Measurements from ENCODE around the gene PPP6R2.

The PPP6R2 gene

DNA sequence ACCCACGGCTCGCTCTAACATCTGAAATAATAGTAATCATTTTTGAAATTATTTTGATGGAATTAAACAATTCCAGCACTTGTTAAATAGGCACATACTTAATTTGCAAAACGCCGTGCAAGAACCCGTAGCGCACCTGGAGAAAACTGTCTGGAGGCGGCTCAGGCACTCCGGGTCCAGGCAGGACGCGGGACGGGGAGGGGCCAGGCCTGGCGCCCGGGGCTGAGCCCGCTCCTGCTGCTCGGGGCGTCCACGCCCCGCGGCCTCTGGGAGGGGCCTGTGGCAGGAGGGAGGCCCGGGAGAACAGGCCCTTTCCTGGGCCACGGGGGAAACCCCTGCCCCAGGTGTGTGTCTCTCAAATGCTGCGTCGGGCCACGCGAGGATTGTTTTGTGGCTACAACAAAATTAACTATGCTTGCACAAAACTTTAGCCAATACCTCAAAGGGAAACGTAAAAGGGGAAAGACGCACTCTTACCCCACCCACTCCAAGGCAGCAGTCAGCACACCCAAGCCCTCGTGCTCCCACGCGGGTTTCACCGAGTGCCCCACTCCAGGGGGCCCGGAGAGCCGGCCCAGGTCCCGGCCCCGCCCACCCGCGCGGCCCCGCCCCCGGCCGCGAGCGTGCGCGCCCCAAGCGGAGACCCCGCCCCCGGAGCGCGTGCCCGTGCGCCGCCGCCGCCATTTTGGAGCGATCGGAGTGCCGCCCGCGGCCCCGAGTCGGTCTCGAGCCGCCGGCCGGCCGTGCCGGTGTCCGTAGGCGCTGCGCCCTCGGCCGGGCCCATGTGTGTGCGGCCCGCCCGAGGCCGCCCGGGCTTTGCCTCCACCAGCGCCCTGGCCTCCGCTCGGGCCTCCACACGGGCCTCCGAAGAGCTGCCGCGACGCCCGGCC, at the start of gene PPP6R2:
TSS of gene PPP6R2 (plus strand) at position 677 of the 890 bp plus-strand sequence. CDS start 50,582 bp downstream, outside the sequence.
- DNase-seq = no peak

DNA sequence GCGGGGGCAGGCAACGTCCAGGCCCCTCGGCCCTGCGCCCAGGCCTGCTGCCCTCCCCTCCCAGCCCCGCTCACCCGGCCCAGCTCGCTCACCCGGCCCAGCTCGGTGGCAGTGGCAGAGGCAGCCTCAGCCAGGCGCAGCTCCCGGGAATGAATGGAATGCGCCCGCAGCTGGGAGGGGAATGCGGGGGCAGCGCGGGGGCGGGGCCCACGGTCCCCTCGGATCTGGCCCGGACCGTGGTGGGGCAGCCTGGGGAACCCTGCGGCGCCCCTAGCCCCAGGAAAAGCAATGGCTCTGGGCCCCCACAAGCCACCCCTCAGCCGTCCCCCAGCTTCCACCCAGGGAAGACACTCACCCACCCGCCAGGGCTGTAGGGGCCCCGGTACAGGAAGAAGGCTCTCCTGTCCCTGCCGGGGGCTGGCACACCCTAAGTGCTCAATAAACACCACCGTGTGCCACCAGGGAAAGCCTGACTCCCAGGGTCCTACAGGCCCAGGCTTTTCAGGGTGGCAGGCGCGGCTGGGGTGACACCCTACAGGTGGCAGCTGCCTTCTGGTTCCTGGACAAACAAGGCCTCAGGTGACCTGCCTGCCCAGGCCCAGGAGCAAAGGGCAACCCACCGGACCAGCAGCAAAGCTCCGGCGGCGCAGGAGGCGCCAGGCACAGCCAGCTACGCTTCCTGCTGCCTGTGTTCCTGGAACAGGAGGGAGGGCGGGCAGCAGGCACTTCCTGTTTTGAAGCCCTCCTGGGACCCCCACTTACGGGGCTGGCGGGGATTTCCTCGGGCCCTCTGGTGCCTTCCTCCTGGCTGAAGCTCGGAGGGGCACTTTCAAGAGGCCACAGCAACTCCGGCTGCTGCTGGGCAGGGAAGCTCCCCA, 49.4 kb upstream of the PPP6R2 start:
- no peak for DNase-seq

GRCh38 chr22:50294319-50294656, 48.8 kb upstream of the PPP6R2 start:
- no peak for DNase-seq

DNA sequence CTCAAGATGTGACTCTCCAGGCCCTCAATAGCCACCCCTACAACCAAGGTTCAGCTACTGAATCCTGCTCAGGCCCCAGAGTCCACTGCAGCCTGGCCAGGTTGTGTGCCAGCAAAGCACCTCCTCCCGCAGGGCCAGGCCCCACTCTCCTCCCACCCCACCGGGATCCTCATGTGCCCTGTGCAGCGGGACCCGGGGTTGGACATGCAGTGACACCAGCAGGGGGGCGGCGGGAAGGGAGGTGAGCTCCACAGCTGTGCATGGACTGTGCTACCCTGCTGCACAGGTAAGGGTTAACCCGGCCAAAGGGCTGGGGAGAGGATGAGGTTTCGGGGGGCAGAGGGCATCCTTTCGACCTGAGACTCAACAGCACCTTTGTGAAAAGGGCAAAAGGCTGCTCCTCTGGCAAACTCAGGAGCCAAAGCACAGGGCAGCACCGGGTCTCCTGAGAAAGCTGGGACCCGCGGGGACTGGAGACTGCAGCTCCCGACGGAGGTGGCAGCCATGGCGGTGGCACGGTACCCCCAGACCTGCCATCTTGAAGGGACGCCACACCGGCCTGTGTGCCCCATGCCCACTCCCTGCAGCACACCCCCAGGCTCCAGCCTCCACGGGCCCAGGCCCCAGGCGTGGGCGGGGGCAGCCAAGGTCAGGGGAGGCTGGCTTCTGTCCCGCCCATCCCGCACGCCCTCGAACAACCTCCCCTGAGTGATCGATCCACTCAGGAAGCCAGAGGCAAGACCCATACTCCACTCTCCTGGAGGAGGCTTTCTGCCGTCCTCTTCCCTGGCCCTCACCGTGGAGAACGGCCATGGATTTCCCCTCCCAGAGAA, 46.3 kb upstream of the PPP6R2 start:
- no peak for DNase-seq

DNA sequence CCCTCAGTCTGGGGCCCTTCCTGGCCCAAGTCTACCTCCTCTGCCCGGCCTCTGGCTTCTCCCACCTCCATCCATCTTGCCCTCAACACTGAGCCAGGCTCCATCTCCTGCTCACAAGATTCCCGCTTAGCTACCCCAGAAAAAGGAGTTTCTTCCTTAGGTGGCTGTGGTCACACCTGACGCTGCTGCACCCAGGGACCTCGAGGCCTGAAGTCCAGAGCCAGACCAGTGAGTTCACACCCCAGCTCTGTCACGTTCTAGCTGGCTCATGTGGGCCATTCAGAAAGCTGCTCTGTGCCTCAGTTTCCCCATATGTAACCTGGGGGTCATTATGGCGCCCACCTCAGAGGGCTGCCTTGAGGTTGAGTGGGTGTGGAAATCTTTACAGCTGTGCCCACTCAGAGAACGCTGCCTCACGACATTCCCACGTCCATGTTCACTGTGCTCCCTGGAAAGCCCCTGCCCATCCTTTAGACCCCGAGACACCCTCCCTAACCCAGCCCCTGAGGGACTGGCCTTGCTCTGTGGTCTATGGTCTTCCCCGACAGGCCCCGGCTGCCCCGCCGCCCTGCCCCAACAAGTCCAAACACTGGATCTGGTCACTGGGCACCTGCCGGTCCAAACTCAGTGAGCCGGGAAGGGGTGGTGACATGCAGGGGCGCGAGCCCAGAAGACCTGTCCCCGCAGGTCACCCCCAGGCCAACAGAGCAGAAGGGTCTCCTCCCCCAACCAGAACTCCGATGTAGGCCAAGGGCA, 45.4 kb upstream of the PPP6R2 start:
- DNase-seq = no peak

DNA sequence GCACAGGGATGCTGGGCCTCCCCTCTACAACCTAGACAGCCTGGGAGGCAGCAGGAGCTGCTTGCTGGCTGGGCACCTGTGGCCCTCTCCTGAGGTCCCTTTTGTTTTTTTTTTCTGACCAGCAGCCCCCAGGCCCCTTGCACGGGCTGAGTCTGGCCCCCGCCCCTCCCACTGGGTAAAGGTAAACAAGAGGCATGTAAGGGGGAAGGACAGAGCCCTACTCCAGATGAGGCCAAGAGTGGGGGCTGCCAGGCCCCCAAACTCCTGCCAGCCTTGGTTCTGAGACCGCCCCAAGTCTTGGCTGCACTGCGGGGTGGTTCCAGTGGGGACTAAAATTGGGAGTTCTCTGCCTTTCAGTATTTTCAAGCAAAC, 44.9 kb upstream of the PPP6R2 start:
- DNase-seq = no peak

DNA sequence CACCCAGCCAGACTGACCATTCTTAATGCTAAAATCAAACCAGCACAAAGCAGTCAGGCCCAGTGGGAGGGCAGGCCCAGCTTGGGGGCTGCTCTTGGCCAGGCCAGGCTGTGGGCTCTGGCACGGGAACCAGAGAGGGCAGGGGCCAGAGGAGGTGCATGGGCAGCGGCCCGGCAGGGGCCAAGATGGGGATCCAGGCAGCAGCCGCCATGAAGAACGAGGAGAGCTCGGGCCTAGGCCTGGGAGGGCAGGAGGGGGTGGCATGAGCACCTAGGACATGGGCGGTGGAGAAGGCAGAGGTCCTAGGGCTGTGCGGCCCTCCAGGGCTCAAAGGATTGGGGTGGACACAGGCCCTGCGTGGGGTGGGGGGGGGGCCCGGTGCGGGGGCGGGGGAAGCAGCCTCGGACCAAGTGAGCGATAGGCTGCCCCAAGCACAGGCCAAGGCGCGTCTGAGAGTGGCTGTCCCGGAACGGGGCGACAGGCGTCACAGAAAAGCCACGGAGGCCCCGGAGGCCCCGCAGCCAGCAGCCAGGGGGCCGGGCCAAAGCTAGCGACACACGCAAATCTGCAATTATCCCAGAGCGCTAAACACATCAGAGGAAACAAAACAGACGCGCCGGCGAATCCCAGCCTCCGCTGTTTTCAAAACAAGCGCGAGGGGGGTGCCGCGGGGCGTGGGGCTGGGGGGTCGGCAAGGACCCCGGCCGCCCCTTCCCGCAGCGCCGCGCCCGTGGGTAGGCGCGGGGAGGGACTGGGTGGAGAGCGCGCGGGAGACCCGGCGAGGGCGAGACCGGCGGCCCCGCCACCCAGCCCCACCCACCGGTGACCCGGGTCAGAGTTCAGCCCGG, 44.0 kb upstream of the PPP6R2 start:
- DNase-seq = no peak

DNA sequence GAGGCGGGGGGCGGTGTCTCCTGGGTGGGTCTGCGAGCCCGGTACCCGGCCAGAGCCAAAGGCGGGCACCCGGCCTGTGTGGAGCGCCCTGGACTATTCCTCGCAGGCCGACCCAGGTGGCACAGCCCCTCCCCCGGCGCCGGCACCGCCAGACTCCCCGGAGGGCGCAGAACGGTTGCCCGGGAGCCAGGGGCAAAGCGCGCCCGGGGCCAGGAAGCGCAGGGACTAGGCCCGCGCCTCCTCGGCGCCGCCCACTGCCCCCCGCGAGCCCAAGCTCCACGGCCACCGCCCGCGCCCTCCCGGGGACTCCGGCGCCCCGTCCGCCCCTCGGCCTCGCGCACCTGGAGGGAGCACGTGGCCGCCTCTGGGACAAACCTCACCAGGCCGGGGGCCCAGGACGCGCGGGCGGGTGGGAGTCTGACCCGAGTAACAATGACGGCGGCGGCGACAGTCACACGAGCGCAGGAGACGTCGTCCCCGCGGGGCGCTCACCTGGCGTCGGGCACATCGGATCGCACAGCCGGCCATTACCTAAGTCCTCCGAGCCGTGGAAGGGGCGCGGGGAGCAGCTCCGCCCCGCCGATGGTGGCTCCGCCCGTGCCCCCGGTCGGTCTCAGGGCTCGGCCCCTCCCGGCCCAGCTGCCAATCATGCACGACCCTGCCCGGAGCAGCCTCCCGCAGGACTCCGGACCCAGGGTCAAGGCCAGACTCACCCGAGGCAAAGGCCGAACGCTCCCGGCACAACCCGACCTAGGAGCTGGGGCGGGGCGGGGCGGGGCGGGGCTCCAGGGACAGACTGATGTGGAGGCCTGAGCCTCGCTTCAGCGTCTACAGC, 43.1 kb upstream of the PPP6R2 start:
- no peak for DNase-seq

DNA sequence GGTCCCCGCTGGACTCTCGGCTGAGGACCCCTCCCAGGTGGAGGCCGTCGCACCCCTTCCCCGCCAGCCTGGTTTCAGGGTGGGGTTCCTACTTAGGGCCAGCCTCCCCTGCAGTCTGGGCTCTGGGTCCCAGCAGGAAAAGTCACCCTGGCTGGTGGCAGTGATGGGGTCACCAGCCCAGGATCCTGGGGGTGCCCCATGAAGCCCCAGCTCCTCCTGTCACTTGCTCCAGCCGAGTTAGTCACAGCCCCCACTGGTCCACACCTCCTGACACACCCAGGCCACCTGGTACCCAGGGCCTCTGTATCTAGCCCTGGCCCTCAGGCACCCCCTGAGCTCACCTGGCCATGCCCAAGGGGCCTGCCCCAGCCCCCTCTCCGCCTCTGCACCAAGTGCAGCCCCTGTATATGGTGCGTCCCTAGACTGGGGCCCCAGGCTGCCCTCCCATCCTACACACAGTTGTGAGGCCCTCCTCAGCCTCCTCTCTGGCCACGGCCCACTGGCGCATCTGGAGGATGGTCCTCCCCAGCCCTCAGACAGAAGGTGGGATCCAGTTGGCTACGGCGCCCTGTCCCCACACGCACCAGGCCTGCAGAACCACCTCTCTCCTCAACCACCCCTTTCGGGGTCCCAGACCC, 42.4 kb upstream of the PPP6R2 start:
- no peak for DNase-seq

DNA sequence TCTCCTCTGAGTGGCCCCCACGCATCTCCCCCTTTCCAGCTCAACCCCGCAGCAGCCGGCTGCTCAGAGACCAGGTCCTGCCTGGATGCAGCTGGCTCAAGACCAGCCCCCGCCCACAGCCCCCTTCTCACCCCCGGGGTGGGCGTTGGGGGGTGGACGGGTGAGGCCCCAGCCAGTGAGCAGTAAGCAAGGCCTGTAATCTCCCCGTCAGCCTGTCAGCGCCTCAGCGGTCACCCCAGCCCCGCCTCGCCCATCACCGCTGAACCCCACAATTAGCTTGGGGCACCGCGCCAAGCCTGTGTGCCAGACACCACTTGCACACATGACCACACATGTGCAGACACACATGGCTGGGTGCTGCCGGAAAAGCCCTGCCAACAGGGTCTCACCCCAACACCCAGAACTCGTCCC, 41.5 kb upstream of the PPP6R2 start:
- DNase-seq = peak; percentile 42

- no peak for DNase-seq
Observed at GRCh38 chr22:50302041-50302541, 41.0 kb upstream of the PPP6R2 start.

GRCh38 chr22:50302564-50302963, 40.6 kb upstream of the PPP6R2 start:
- DNase-seq = peak; percentile 5

DNA sequence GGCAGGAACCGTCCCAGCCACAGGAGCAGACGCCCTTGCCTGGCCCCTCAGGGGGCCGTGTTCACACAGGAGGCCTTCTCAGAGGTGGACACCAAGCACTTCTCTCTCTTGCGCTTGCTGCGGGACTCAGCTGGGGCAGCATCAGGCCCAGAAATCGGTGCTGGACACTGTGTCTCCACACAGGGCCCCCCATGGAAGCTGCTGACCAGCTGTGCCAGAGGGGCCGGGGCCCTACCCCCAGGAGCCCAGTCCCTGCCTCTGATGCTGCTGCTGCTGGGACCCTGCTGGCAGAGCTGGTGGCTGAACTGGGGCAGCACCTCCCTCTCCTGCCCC, 39.6 kb upstream of the PPP6R2 start:
- DNase-seq = no peak

GRCh38 chr22:50303848-50304527, 39.1 kb upstream of the PPP6R2 start:
- DNase-seq = no peak

- DNase-seq = no peak
Observed at GRCh38 chr22:50304528-50305392, 38.4 kb upstream of the PPP6R2 start.

GRCh38 chr22:50305393-50305922, 37.7 kb upstream of the PPP6R2 start:
- DNase-seq = no peak

DNA sequence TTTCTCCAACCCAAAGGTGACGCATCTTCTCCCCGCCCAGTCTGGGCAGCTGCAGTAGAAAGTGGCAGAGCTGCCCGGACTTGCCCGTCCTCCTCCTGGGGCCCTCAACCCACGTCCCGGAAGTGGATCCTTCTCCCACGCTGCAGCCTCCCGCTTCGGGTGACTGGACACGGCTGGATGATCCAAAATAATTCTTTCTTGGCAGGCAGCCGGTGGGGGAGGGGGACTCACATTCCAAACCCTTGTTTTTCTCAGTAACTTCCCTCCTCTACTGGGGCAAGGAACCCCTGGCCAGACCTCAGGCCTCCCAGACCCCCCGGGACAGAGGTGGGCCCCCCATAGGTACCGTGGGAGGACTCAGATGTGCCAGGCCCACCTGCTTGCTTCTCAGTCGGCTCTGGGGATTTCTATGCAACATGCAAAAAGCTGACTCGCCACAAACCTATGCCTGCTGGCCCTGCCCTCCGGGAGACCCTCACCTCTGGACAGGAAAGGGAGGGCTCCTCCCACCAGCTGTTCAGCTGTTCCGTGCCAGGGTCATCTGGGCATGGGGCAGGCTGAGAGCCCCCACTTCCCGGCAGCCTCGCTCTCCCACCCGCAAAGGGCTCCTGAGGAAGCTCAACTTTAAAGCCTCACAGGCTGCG, 37.1 kb upstream of the PPP6R2 start:
- DNase-seq = peak; percentile 67
